ENCODE data around the gene KCNC2. TPM values are rescaled to one million over a fixed set of nuclear protein-coding genes. Genes with fewer than 3 reads are reported as not detected.

KCNC2 gene
- polyA plus RNA-seq, 3 donors, result not detected

GRCh38 chr12:75115748-75116147 lies 93.9 kb downstream of the KCNC2 start:
- Mint-ChIP-seq H3K4me1 (no peaks in the 10 kb centered on the region), H3K27me3 (ENCODE audit: low read depth in 3 of 3) (peaks cover 0 to 3% (median 0%) of the 10 kb centered on the region in 3 donors), H3K27ac (no peak overlapping the region), H3K4me3 (no peak overlapping the region), H3K9me3 (no peaks in the 10 kb centered on the region), H3K36me3 (no peaks in the 10 kb centered on the region)
- Histone ChIP-seq H3K4me3 (replicated peaks in 1 of 3; ENCODE audit: low read depth in 2 of 3, low read length in 3 of 3) (no peak overlapping the region), H3K27me3 (ENCODE audit: control insufficient read depth in 2 of 2, insufficient read depth in 2 of 2, low read length in 2 of 2) (no peaks in the 10 kb centered on the region), H3K4me1 (ENCODE audit: control insufficient read depth in 1 of 2, insufficient read depth in 2 of 2, low read length in 2 of 2) (no peaks in the 10 kb centered on the region), H2AFZ (ENCODE audit: insufficient read depth, low read depth, low read length, poor library complexity, severe bottlenecking) (no peak overlapping the region), H3K9ac (ENCODE audit: insufficient read depth, low read length, poor library complexity, severe bottlenecking) (no peak overlapping the region), H3K4me2 (replicated peaks; ENCODE audit: extremely low read depth, low read length, poor library complexity, severe bottlenecking) (no peak overlapping the region), H3K79me2 (ENCODE audit: insufficient read depth, low read length) (no peaks in the 10 kb centered on the region), H3K27ac (ENCODE audit: low read depth in 1 of 2, low read length in 2 of 2) (no peak overlapping the region), H3K9me3 (replicated peaks in 1 of 2; ENCODE audit: control insufficient read depth in 1 of 2, insufficient read depth in 1 of 2, low read length in 2 of 2) (no peaks in the 10 kb centered on the region), H3K36me3 (replicated peaks in 1 of 2; ENCODE audit: control insufficient read depth in 1 of 2, insufficient read depth in 2 of 2, low read length in 2 of 2) (no peaks in the 10 kb centered on the region), H4K20me1 (ENCODE audit: insufficient read depth, low read length) (no peaks in the 10 kb centered on the region)
- no peak for DNase-seq
- intact Hi-C loops (cut with micrococcal nuclease), result no loop called here
- TF ChIP-seq CTCF (IDR thresholded peaks at IDR 0.05), result no peak
- WGBS (ENCODE audit: insufficient coverage), result 100% methylated on average over 1 of the region's 2 CpGs

GRCh38 chr12:75103822-75104221 lies 105.8 kb downstream of the KCNC2 start:
- Histone ChIP-seq H2AFZ (ENCODE audit: insufficient read depth, low read depth, low read length, poor library complexity, severe bottlenecking) (no peak overlapping the region), H3K4me1 (ENCODE audit: control insufficient read depth in 1 of 2, insufficient read depth in 2 of 2, low read length in 2 of 2) (no peaks in the 10 kb centered on the region), H3K9me3 (replicated peaks in 1 of 2; ENCODE audit: control insufficient read depth in 1 of 2, insufficient read depth in 1 of 2, low read length in 2 of 2) (no peaks in the 10 kb centered on the region), H3K27ac (ENCODE audit: low read depth in 1 of 2, low read length in 2 of 2) (no peak overlapping the region), H3K27me3 (ENCODE audit: control insufficient read depth in 2 of 2, insufficient read depth in 2 of 2, low read length in 2 of 2) (no peaks in the 10 kb centered on the region), H3K4me2 (replicated peaks; ENCODE audit: extremely low read depth, low read length, poor library complexity, severe bottlenecking) (no peak overlapping the region), H3K36me3 (replicated peaks in 1 of 2; ENCODE audit: control insufficient read depth in 1 of 2, insufficient read depth in 2 of 2, low read length in 2 of 2) (no peaks in the 10 kb centered on the region), H4K20me1 (ENCODE audit: insufficient read depth, low read length) (no peaks in the 10 kb centered on the region), H3K79me2 (ENCODE audit: insufficient read depth, low read length) (no peaks in the 10 kb centered on the region), H3K4me3 (replicated peaks in 1 of 3; ENCODE audit: low read depth in 2 of 3, low read length in 3 of 3) (no peak overlapping the region), H3K9ac (ENCODE audit: insufficient read depth, low read length, poor library complexity, severe bottlenecking) (no peak overlapping the region)
- Mint-ChIP-seq H3K9me3 (no peaks in the 10 kb centered on the region), H3K4me1 (no peaks in the 10 kb centered on the region), H3K36me3 (no peaks in the 10 kb centered on the region), H3K27me3 (ENCODE audit: low read depth in 3 of 3) (no peaks in the 10 kb centered on the region), H3K4me3 (no peak overlapping the region), H3K27ac (no peak overlapping the region)
- no peak for TF ChIP-seq CTCF (IDR thresholded peaks at IDR 0.05)
- intact Hi-C loops (cut with micrococcal nuclease), result no loop called here
- 94% methylated on average over 6 of the region's 6 CpGs for WGBS (ENCODE audit: insufficient coverage)
- no peak for DNase-seq

Measured in CD14-positive monocyte (primary cell).